ENCODE results near the gene FBH1. TPM values are rescaled to one million over a fixed set of nuclear protein-coding genes. Genes with fewer than 3 reads are reported as not detected.
A peak's percentile ranks its signal among the peaks of the same experiment; 100 is the strongest.

FBH1 gene
- total and polyA plus RNA-seq, 2 donors from 2014 or later, result 70.7 to 76.5 TPM

- Histone ChIP-seq H3K27ac (ENCODE audit: low read depth in 2 of 2, low read length in 2 of 2) (no peak overlapping the region), H3K9ac (ENCODE audit: low read length in 3 of 3) (no peak overlapping the region), H3K36me3 (ENCODE audit: control insufficient read depth in 2 of 3, insufficient read depth in 3 of 3, low read length in 3 of 3) (no peaks in the 10 kb centered on the region), H3K27me3 (ENCODE audit: control insufficient read depth, insufficient read depth, low read length) (no peaks in the 10 kb centered on the region), H3K9me3 (ENCODE audit: control insufficient read depth in 2 of 3, insufficient read depth in 1 of 3, low read length in 3 of 3) (no peaks in the 10 kb centered on the region), H3K4me1 (ENCODE audit: control insufficient read depth in 2 of 3, insufficient read depth in 2 of 3, low read depth in 1 of 3, low read length in 3 of 3) (no peaks in the 10 kb centered on the region), H3K4me3 (ENCODE audit: low read length in 3 of 3) (no peak overlapping the region)
- FAIRE-seq, result no peak
- intact Hi-C loops (cut with DNase I), result no loop called here
- peak in 1 of 5 donors; percentile 39 for DNase-seq
- no peak for TF ChIP-seq CTCF (IDR thresholded peaks at IDR 0.05; ENCODE audit: borderline replicate concordance, extremely low read depth, insufficient read depth)
Observed at GRCh38 chr10:5854131-5854475, 35.9 kb upstream of the FBH1 start.

GRCh38 chr10:5855979-5856700 is 33.9 kb upstream of the FBH1 start:
- H3K9me3 ChIP-seq (ENCODE audit: control insufficient read depth in 2 of 3, insufficient read depth in 1 of 3, low read length in 3 of 3), result no peaks in the 10 kb centered on the region
- FAIRE-seq, result no peak
- no peaks in the 10 kb centered on the region for H3K27me3 ChIP-seq (ENCODE audit: control insufficient read depth, insufficient read depth, low read length)
- no peak overlapping the region for H3K4me3 ChIP-seq (ENCODE audit: low read length in 3 of 3)
- no peak overlapping the region for H3K27ac ChIP-seq (ENCODE audit: low read depth in 2 of 2, low read length in 2 of 2)
- TF ChIP-seq CTCF (IDR thresholded peaks at IDR 0.05; ENCODE audit: borderline replicate concordance, extremely low read depth, insufficient read depth), result no peak
- intact Hi-C loops (cut with DNase I), result no loop called here
- DNase-seq, result no peak
- no peaks in the 10 kb centered on the region for H3K4me1 ChIP-seq (ENCODE audit: control insufficient read depth in 2 of 3, insufficient read depth in 2 of 3, low read depth in 1 of 3, low read length in 3 of 3)
- H3K9ac ChIP-seq (ENCODE audit: low read length in 3 of 3), result no peak overlapping the region
- no peaks in the 10 kb centered on the region for H3K36me3 ChIP-seq (ENCODE audit: control insufficient read depth in 2 of 3, insufficient read depth in 3 of 3, low read length in 3 of 3)

- H3K4me1 ChIP-seq (ENCODE audit: control insufficient read depth in 2 of 3, insufficient read depth in 2 of 3, low read depth in 1 of 3, low read length in 3 of 3), result no peaks in the 10 kb centered on the region
- DNase-seq (no peak), FAIRE-seq (no peak)
- H3K9me3 ChIP-seq (ENCODE audit: control insufficient read depth in 2 of 3, insufficient read depth in 1 of 3, low read length in 3 of 3), result no peaks in the 10 kb centered on the region
- intact Hi-C loops (cut with DNase I), result no loop called here
- H3K27ac ChIP-seq (ENCODE audit: low read depth in 2 of 2, low read length in 2 of 2), result no peak overlapping the region
- TF ChIP-seq CTCF (IDR thresholded peaks at IDR 0.05; ENCODE audit: borderline replicate concordance, extremely low read depth, insufficient read depth), result no peak
- H3K36me3 ChIP-seq (ENCODE audit: control insufficient read depth in 2 of 3, insufficient read depth in 3 of 3, low read length in 3 of 3), result no peaks in the 10 kb centered on the region
- no peaks in the 10 kb centered on the region for H3K27me3 ChIP-seq (ENCODE audit: control insufficient read depth, insufficient read depth, low read length)
- no peak overlapping the region for H3K9ac ChIP-seq (ENCODE audit: low read length in 3 of 3)
- H3K4me3 ChIP-seq (ENCODE audit: low read length in 3 of 3), result no peak overlapping the region
Observed at GRCh38 chr10:5856701-5857004, 33.4 kb upstream of the FBH1 start.

- Histone ChIP-seq H3K9me3 (ENCODE audit: control insufficient read depth in 2 of 3, insufficient read depth in 1 of 3, low read length in 3 of 3) (no peaks in the 10 kb centered on the region), H3K36me3 (ENCODE audit: control insufficient read depth in 2 of 3, insufficient read depth in 3 of 3, low read length in 3 of 3) (no peaks in the 10 kb centered on the region), H3K27me3 (ENCODE audit: control insufficient read depth, insufficient read depth, low read length) (no peaks in the 10 kb centered on the region), H3K9ac (ENCODE audit: low read length in 3 of 3) (no peak overlapping the region), H3K4me1 (ENCODE audit: control insufficient read depth in 2 of 3, insufficient read depth in 2 of 3, low read depth in 1 of 3, low read length in 3 of 3) (no peaks in the 10 kb centered on the region), H3K4me3 (ENCODE audit: low read length in 3 of 3) (no peak overlapping the region), H3K27ac (ENCODE audit: low read depth in 2 of 2, low read length in 2 of 2) (no peak overlapping the region)
- no peak for DNase-seq
- TF ChIP-seq CTCF (IDR thresholded peaks at IDR 0.05; ENCODE audit: borderline replicate concordance, extremely low read depth, insufficient read depth), result no peak
- FAIRE-seq, result no peak
- intact Hi-C loops (cut with DNase I), result no loop called here
Observed at GRCh38 chr10:5858811-5859210, 31.2 kb upstream of the FBH1 start.
